GM21515 (cell line): ENCODE data around the gene GDF9.

Experiments used
- ATAC-seq: cut with Tn5 transposase; IDR thresholded peaks from one replicate; pipeline ENCODE4 v1.9.1; 2021; ENCODE audit not compliant: unreplicated experiment

Gene GDF9

GRCh38 chr5:132822650-132823480 is 43.4 kb downstream of the GDF9 start:
- ATAC-seq: no peak

GRCh38 chr5:132821791-132822190 is 44.5 kb downstream of the GDF9 start:
- ATAC-seq: no peak

GRCh38 chr5:132821350-132821749 is 44.9 kb downstream of the GDF9 start:
- ATAC-seq: no peak

- peak; percentile 74 for ATAC-seq
These were observed 46.0 kb downstream of the GDF9 start for GRCh38 chr5:132820162-132820754.

- ATAC-seq: no peak
These were observed 46.8 kb downstream of the GDF9 start for GRCh38 chr5:132819468-132819867.

GRCh38 chr5:132817011-132817410 is 49.3 kb downstream of the GDF9 start:
- no peak for ATAC-seq

GRCh38 chr5:132816554-132816953 is 49.7 kb downstream of the GDF9 start:
- ATAC-seq: no peak

- ATAC-seq: no peak
These were observed 50.2 kb downstream of the GDF9 start for GRCh38 chr5:132816083-132816482.

GRCh38 chr5:132815454-132815853 is 50.8 kb downstream of the GDF9 start:
- ATAC-seq: no peak

GRCh38 chr5:132814503-132815294 is 51.6 kb downstream of the GDF9 start:
- no peak for ATAC-seq

GRCh38 chr5:132813599-132814502 is 52.4 kb downstream of the GDF9 start:
- ATAC-seq: no peak

GRCh38 chr5:132812781-132813598 is 53.3 kb downstream of the GDF9 start, which contains the start of gene SOWAHA:
Gene SOWAHA (plus strand): TSS chr5:132813302. CDS start chr5:132813622, 320 bp downstream.
- ATAC-seq: no peak

- no peak for ATAC-seq
These were observed 54.0 kb downstream of the GDF9 start for GRCh38 chr5:132812123-132812765.
